ENCODE results near the gene LLGL1. TPM values are rescaled to one million over a fixed set of nuclear protein-coding genes. Genes with fewer than 3 reads are reported as not detected.

Gene LLGL1
- total RNA-seq, 1 donor from 2014 or later: 43.5 TPM

- peak within 1 kb of the TSS; percentile 87 for H3K9ac ChIP-seq (ENCODE audit: low read length)
- peak within 1 kb of the TSS; percentile 94 for H3K27ac ChIP-seq (ENCODE audit: low read depth, low read length)
- peak; percentile 100 for DNase-seq (ENCODE audit: low read depth)
- peak within 1 kb of the TSS; percentile 82 for H2AFZ ChIP-seq (ENCODE audit: low read depth, low read length)
- peaks cover 4% of the 10 kb centered on the region for H3K36me3 Mint-ChIP-seq (ENCODE audit: low read depth, unreplicated experiment)
- no peaks in the 10 kb centered on the region for H3K27me3 Mint-ChIP-seq (ENCODE audit: low read depth, unreplicated experiment)
- peaks cover 49% of the 10 kb centered on the region for H3K79me2 ChIP-seq (ENCODE audit: insufficient read depth, low read length)
- no peaks in the 10 kb centered on the region for H3K36me3 ChIP-seq (ENCODE audit: insufficient read depth, low read length)
- no peak for FAIRE-seq
- H3K27ac Mint-ChIP-seq (ENCODE audit: unreplicated experiment): peak within 1 kb of the TSS; percentile 96
- H3K27me3 ChIP-seq (ENCODE audit: insufficient read depth, low read length): no peaks in the 10 kb centered on the region
- peaks cover 2% of the 10 kb centered on the region for H3K9me3 Mint-ChIP-seq (ENCODE audit: unreplicated experiment)
- H3K4me2 ChIP-seq (ENCODE audit: low read length): peak within 1 kb of the TSS; percentile 92
- H4K20me1 ChIP-seq (ENCODE audit: insufficient read depth, low read length): peaks cover 43% of the 10 kb centered on the region
- peak within 1 kb of the TSS; percentile 95 for H3K4me3 Mint-ChIP-seq (ENCODE audit: unreplicated experiment)
- H3K4me1 Mint-ChIP-seq (ENCODE audit: low read depth, unreplicated experiment): peaks cover 31% of the 10 kb centered on the region
- H3K4me1 ChIP-seq (ENCODE audit: insufficient read depth, low read length): peaks cover 45% of the 10 kb centered on the region
- H3K4me3 ChIP-seq (ENCODE audit: insufficient read depth, low read depth, low read length): peak within 1 kb of the TSS; percentile 71
- no peaks in the 10 kb centered on the region for H3K9me3 ChIP-seq (ENCODE audit: insufficient read depth, low read depth, low read length)
- no peak for TF ChIP-seq EZH2 (IDR thresholded peaks at IDR 0.05; ENCODE audit: insufficient read depth, low read length)
- peak; percentile 24 for TF ChIP-seq CTCF (IDR thresholded peaks at IDR 0.05; ENCODE audit: insufficient read depth, low read depth, low read length)
Observed at GRCh38 chr17:18183334-18184142, 41.9 kb upstream of the LLGL1 start, which contains the start of gene ALKBH5. Gene ALKBH5, plus strand, starts transcription at chr17:18183828. Its CDS starts 416 bp downstream, at chr17:18184244.

GRCh38 chr17:18184143-18185031 is 41.0 kb upstream of the LLGL1 start:
- no peaks in the 10 kb centered on the region for H3K27me3 Mint-ChIP-seq (ENCODE audit: low read depth, unreplicated experiment)
- FAIRE-seq: no peak
- Histone ChIP-seq H2AFZ (ENCODE audit: low read depth, low read length) (peak overlapping the region; percentile 46), H4K20me1 (ENCODE audit: insufficient read depth, low read length) (peaks cover 50% of the 10 kb centered on the region), H3K4me2 (ENCODE audit: low read length) (peak overlapping the region; percentile 92), H3K27ac (ENCODE audit: low read depth, low read length) (peak overlapping the region; percentile 94), H3K4me3 (ENCODE audit: insufficient read depth, low read depth, low read length) (peak overlapping the region; percentile 71), H3K79me2 (ENCODE audit: insufficient read depth, low read length) (peaks cover 57% of the 10 kb centered on the region), H3K9me3 (ENCODE audit: insufficient read depth, low read depth, low read length) (no peaks in the 10 kb centered on the region), H3K36me3 (ENCODE audit: insufficient read depth, low read length) (no peaks in the 10 kb centered on the region), H3K4me1 (ENCODE audit: insufficient read depth, low read length) (peaks cover 46% of the 10 kb centered on the region), H3K27me3 (ENCODE audit: insufficient read depth, low read length) (no peaks in the 10 kb centered on the region), H3K9ac (ENCODE audit: low read length) (peak overlapping the region; percentile 87)
- H3K36me3 Mint-ChIP-seq (ENCODE audit: low read depth, unreplicated experiment): peaks cover 5% of the 10 kb centered on the region
- peak; percentile 35 for DNase-seq (ENCODE audit: low read depth)
- peaks cover 33% of the 10 kb centered on the region for H3K4me1 Mint-ChIP-seq (ENCODE audit: low read depth, unreplicated experiment)
- H3K27ac Mint-ChIP-seq (ENCODE audit: unreplicated experiment): peak overlapping the region; percentile 79
- H3K4me3 Mint-ChIP-seq (ENCODE audit: unreplicated experiment): peak overlapping the region; percentile 95
- peaks cover 2% of the 10 kb centered on the region for H3K9me3 Mint-ChIP-seq (ENCODE audit: unreplicated experiment)
- no peak for TF ChIP-seq CTCF (IDR thresholded peaks at IDR 0.05; ENCODE audit: insufficient read depth, low read depth, low read length)
- TF ChIP-seq EZH2 (IDR thresholded peaks at IDR 0.05; ENCODE audit: insufficient read depth, low read length): no peak

All from astrocyte (in vitro differentiated cells and primary cell).